GM19438 (cell line): ENCODE measurements around the gene ASAP2.

Source experiments
- ATAC-seq: cut with Tn5 transposase; IDR thresholded peaks from one replicate; pipeline ENCODE4 v1.9.1; 2021; ENCODE audit warnings: low read depth; ENCODE audit not compliant: unreplicated experiment

Gene ASAP2

DNA sequence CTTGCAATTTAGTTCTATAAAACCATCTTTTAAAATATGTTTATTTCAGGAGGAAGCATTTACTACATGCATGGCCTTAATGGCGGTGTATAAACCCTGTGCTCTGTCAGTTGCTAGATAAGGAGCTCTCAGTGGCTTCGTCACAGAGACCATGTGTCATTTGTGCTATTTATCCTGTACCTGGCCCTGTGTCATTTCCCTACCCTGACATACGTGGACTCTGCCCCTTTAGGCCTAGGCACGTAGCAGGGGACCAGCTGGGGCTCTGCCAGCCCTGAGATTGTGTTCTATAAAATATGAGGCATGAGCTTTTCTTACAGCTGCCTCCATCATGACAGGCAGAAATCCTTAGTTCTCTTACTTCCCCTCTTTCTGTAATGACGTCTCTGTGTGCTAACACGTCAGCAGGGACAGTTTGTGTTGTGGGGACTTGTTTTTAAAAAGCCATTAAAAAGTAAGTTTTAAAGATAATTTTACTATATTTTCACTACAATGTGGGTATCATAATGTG, 128.8 kb downstream of the ASAP2 start:
- no peak for ATAC-seq

- ATAC-seq = no peak
Observed at GRCh38 chr2:9336241-9336575, 129.6 kb downstream of the ASAP2 start.

DNA sequence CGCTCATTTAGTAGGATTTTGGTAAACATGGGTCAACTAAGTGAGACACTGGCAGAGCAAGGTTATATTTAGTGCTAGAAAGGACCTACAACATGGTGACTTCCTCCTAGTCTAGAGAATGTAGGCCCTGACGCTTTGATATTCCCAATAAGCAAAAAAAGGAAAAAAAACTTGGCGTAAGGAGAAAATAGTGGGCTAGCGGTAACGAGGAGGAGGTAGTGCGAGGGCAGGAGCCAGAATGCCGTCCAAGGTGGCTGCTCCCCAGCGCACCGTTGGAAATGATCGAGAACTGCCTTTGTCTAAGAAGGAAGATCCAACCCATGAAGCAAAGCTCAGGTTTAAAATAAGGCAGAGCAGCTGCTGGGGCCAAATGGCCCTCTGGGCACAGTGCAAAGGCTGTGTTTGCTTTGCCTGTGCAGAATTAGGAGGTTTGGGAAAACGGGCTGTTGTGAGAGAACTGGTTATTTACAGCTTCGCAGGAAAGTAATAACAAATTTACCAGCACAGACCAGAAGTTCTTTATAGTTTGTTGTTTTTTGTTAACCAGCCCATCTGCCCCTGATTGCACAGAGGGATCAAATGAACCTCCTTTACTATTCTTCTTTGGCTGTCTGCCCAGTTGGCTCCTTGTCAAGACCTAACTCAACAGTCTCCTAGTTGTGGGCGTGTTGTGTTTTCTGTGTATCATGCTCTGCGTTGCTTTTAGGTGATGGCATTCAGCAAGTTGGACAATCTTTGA, 130.1 kb downstream of the ASAP2 start:
- ATAC-seq = no peak

DNA sequence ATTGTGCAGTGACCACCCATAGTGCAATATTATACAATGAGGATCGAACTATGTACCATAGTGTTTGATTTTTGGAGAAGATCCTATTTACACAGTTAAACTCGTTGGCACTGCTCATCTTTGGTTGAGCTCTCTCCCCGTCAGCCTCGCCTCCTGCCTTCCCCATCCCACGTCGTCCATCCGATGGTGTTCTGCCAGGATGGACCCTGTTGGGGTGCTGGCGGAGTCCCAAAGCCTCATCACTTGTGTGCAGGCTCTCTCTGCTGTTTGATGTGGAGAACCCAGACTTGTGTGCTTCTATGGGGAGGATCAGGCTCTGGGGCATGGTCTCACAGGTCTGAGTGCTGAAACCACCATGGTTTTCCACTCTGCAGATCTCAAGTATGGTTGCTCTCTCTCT, 131.3 kb downstream of the ASAP2 start:
- no peak for ATAC-seq

- ATAC-seq = no peak
Observed at GRCh38 chr2:9341337-9341887, 134.8 kb downstream of the ASAP2 start.

DNA sequence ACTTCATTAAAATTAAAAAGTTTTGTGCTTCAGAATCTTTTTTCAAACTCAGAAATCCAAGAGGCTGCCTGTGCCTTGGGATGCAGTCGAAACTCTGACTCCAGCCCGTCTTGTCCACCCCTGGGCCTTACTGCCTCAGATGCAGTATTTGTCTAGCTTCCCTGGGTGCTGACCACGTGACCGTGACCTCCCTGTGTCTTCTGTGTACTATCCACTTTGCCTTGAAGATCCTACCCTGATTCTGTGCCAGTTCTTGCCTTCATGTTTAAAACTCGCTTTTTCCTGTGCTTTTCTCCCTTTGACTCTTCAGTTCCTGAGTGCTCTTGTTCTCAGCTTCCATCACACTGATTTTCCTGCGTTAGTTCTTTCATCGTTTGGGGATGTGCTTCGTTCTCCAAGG, 136.0 kb downstream of the ASAP2 start:
- ATAC-seq = no peak

- no peak for ATAC-seq
Observed at GRCh38 chr2:9343524-9343923, 136.9 kb downstream of the ASAP2 start.

GRCh38 chr2:9344434-9344833, 137.8 kb downstream of the ASAP2 start:
- ATAC-seq = no peak

DNA sequence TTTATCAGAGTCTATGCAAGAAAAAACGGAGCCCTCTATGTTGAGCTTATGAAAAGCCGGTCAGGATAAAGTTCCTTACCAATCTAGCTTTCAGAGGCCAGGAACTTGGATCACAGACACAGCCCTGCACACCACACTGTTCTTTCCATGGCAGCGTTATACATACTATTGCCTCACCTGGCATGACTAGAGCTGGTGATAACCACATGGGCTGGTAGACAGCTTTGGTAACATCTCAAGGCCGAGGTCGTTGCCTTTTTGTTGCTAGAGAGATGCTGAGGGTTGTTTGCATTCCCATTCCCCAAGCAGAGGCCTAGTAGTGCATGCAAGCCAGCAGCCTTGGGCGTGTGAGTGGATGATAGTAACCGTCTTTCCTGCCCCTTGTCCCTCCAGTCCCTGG, 138.7 kb downstream of the ASAP2 start:
- ATAC-seq = no peak

DNA sequence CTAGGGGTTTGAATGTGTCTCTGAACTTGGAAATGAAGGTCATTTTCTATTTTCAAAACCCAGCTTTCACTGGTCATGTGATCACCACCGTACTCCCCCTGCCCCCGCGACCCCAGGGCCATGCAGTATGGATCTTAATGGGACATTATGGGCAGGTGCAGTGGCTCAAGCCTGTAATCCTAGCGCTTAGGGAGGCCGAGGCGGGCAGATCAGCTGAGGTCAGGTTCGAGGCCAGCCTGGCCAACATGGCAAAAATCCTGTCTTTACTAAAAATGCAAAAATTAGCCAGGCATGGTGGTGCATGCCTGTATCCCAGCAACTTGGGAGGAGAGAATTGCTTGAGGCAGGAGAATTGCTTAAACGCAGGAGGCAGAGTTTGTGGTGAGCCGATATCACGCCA, 139.4 kb downstream of the ASAP2 start:
- no peak for ATAC-seq

GRCh38 chr2:9346885-9347284, 140.3 kb downstream of the ASAP2 start:
- no peak for ATAC-seq

GRCh38 chr2:9347411-9347881, 140.8 kb downstream of the ASAP2 start:
- no peak for ATAC-seq

GRCh38 chr2:9354318-9354717, 147.7 kb downstream of the ASAP2 start:
- no peak for ATAC-seq

DNA sequence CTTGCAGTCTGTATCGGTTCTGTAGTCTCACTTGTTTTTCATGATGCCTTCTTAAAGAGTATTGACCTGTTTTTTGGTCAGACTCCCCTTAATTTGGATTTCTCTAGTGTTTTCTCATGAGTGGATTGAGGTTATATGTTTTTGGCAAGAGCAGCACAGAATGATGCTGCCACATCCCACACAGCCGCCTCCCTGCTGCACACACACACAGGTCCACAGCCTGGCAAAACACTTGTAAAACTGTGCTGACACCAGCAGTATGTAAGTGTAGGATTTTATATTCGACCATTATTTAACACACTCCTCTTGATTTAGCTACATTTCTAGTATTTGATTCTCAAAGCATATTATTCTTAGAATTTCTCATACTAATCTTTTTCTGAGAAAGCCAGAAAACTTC, 148.7 kb downstream of the ASAP2 start:
- no peak for ATAC-seq

DNA sequence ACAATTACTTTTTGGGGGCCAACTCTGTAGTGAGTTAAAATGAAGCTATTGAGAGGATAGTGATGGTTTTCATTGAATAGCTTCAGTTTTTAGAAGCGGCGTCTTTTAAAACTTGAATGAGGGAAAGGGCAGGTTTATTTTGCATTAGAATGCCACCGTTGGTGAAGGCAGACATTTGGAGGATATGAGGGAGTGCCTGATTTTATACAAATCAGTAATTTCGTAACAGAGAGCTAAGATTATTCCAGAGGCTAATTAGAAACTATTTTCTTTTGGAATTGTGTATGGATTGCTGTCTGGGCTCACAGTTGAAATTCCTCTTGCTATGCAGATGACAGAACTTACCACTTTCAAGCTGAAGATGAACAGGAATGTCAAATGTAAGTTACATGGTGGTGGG, 149.1 kb downstream of the ASAP2 start:
- ATAC-seq = no peak

- no peak for ATAC-seq
Observed at GRCh38 chr2:9356261-9356660, 149.6 kb downstream of the ASAP2 start.

- ATAC-seq = no peak
Observed at GRCh38 chr2:9358846-9359245, 152.2 kb downstream of the ASAP2 start.

- no peak for ATAC-seq
Observed at GRCh38 chr2:9359463-9359862, 152.9 kb downstream of the ASAP2 start.

- no peak for ATAC-seq
Observed at GRCh38 chr2:9360110-9360509, 153.5 kb downstream of the ASAP2 start.

DNA sequence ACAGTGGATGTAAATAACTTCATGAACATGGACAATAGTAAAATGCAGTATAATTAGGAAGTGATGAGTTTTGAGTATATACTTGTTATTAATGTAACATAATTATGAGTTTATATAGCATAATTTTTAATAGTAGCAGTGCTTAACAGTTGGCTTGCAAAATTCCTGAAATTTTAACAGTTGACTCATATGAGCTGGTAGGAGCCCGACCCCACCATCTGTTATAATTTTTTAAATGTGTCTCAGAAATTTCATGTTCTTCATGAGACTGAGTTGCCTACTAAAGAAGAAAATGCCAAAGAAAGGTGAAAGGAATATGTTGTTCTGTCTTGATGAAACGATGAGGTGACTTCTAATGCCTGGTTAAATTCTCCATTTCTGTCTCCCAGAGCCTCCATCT, 154.1 kb downstream of the ASAP2 start:
- ATAC-seq = no peak

DNA sequence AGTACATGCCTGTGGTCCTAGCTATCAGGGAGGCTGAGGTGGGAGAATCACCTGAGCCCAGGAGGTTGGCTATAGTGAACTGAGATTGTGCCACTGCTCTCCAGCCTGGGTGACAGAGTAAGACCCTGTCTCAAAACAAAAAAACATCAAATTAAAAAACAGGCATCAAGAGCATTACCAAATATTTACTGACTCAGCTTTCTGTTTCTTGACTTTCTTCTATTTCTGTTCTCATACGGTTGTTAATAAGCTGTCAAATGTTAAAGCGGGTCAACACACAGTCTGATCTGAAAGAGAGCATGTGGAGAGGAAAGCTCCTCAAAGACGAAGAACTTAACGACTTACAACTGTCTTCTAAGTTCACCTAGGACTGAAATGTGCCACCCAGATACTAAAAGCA, 157.8 kb downstream of the ASAP2 start:
- no peak for ATAC-seq

- ATAC-seq = no peak
Observed at GRCh38 chr2:9364791-9365497, 158.3 kb downstream of the ASAP2 start.
